LNCAP (cell line): Measurements from ENCODE around the gene SHLD1.

Experiments
- CTCF ChIP-seq: fragments of 450-650 bp; IDR thresholded peaks from 2 replicates; pipeline ENCODE4 v1.5.1; 2017; ENCODE audit warnings: mild to moderate bottlenecking

Gene SHLD1

GRCh38 chr20:5881703-5882102 is 131.5 kb downstream of the SHLD1 start:
- no peak for TF ChIP-seq CTCF

GRCh38 chr20:5882166-5882565 is 132.0 kb downstream of the SHLD1 start:
- no peak for TF ChIP-seq CTCF

GRCh38 chr20:5884465-5885335 is 134.5 kb downstream of the SHLD1 start:
- no peak for TF ChIP-seq CTCF

GRCh38 chr20:5885866-5886265 is 135.7 kb downstream of the SHLD1 start:
- TF ChIP-seq CTCF: no peak

GRCh38 chr20:5886788-5887187 is 136.6 kb downstream of the SHLD1 start:
- TF ChIP-seq CTCF: no peak

GRCh38 chr20:5887386-5887785 is 137.2 kb downstream of the SHLD1 start:
- no peak for TF ChIP-seq CTCF

- TF ChIP-seq CTCF: no peak
Measured at GRCh38 chr20:5888041-5888440, 137.8 kb downstream of the SHLD1 start.
